Fibroblast of lung (primary cell): ENCODE measurements around the gene FAM13A.

Experiments
- EZH2 ChIP-seq: IDR thresholded peaks from 2 replicates; pipeline ENCODE4 v1.5.1; 2012; ENCODE audit warnings: low read length, control low read depth, mild to moderate bottlenecking; ENCODE audit errors: missing control alignments
- TF ChIP-seq, protein P1 (sequence below), 2 donors: IDR thresholded peaks in 1 of 2; conservative IDR thresholded peaks in 1 of 2; 1 replicate in 1 of 2; 2 replicates in 1 of 2; pipeline ENCODE4 v1.5.1; 2011 to 2012; ENCODE audit warnings: low read length in 2 of 2, control low read depth in 1 of 2, inconsistent platforms in 1 of 2, low read depth in 1 of 2, mild to moderate bottlenecking in 1 of 2

- TF ChIP-seq, protein P1, sequence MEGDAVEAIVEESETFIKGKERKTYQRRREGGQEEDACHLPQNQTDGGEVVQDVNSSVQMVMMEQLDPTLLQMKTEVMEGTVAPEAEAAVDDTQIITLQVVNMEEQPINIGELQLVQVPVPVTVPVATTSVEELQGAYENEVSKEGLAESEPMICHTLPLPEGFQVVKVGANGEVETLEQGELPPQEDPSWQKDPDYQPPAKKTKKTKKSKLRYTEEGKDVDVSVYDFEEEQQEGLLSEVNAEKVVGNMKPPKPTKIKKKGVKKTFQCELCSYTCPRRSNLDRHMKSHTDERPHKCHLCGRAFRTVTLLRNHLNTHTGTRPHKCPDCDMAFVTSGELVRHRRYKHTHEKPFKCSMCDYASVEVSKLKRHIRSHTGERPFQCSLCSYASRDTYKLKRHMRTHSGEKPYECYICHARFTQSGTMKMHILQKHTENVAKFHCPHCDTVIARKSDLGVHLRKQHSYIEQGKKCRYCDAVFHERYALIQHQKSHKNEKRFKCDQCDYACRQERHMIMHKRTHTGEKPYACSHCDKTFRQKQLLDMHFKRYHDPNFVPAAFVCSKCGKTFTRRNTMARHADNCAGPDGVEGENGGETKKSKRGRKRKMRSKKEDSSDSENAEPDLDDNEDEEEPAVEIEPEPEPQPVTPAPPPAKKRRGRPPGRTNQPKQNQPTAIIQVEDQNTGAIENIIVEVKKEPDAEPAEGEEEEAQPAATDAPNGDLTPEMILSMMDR (conservative IDR thresholded peaks at IDR 0.05 in 1 of 2, IDR thresholded peaks at IDR 0.05 in 1 of 2; ENCODE audit: low read depth in 1 of 2, low read length in 2 of 2) = no peak
- TF ChIP-seq EZH2 = no peak
Observed at GRCh38 chr4:88720451-88721428, 336.2 kb downstream of the FAM13A start.
